CD14-positive monocyte (primary cell): Measurements from ENCODE around the gene SHANK3. TPM values are rescaled to one million over a fixed set of nuclear protein-coding genes. Genes with fewer than 3 reads are reported as not detected.

Experiments
- DNase-seq, 3 donors: peaks; one replicate each; pipeline ENCODE4 v3.0.0-alpha.2; 2011 to 2022
- H2AFZ ChIP-seq: 2 replicates; pipeline ENCODE4 v1.6.0; 2012; ENCODE audit warnings: mild to moderate bottlenecking, low read depth, low read length, inconsistent platforms; ENCODE audit not compliant: insufficient read depth, poor library complexity, severe bottlenecking
- H3K27ac ChIP-seq, 2 donors: 1 replicate in 1 of 2; 2 replicates in 1 of 2; pipeline ENCODE4 v1.5.1; 2012 to 2013; ENCODE audit warnings: low read length in 2 of 2, control low read depth in 1 of 2, inconsistent platforms in 1 of 2, low read depth in 1 of 2, mild to moderate bottlenecking in 1 of 2
- H3K27me3 ChIP-seq, 2 donors: one replicate each; pipeline versions ENCODE4 v1.6.0 to v1.6.1; 2011 to 2013; ENCODE audit warnings: low read length in 2 of 2; ENCODE audit not compliant: control insufficient read depth in 2 of 2, insufficient read depth in 2 of 2
- H3K36me3 ChIP-seq, 2 donors: replicated peaks in 1 of 2; 1 replicate in 1 of 2; 2 replicates in 1 of 2; pipeline versions ENCODE4 v1.5.1 to v1.6.1; 2012 to 2013; ENCODE audit warnings: low read length in 2 of 2, control low read depth in 1 of 2, inconsistent platforms in 1 of 2, mild to moderate bottlenecking in 1 of 2; ENCODE audit not compliant: insufficient read depth in 2 of 2, control insufficient read depth in 1 of 2
- H3K4me1 ChIP-seq, 2 donors: 1 replicate in 1 of 2; 2 replicates in 1 of 2; pipeline versions ENCODE4 v1.5.1 to v1.6.1; 2012 to 2013; ENCODE audit warnings: low read length in 2 of 2, control low read depth in 1 of 2, inconsistent platforms in 1 of 2, mild to moderate bottlenecking in 1 of 2, moderate library complexity in 1 of 2; ENCODE audit not compliant: insufficient read depth in 2 of 2, control insufficient read depth in 1 of 2
- H3K4me2 ChIP-seq: replicated peaks from 2 replicates; pipeline ENCODE3; 2012; ENCODE audit warnings: low read length, moderate library complexity, mild to moderate bottlenecking; ENCODE audit not compliant: poor library complexity, severe bottlenecking; ENCODE audit errors: extremely low read depth
- H3K4me3 ChIP-seq, 3 experiments: fragments of 200-600 bp in 1 of 3; sonication (generic) in 1 of 3; replicated peaks in 1 of 3; 1 replicate in 2 of 3; 2 replicates in 1 of 3; pipeline ENCODE4 v1.5.1; 2011 to 2013; ENCODE audit warnings: low read length in 3 of 3, mild to moderate bottlenecking in 3 of 3, control low read depth in 2 of 3, low read depth in 2 of 3, inconsistent platforms in 1 of 3, moderate library complexity in 1 of 3
- H3K79me2 ChIP-seq: 2 replicates; pipeline ENCODE4 v1.6.0; 2012; ENCODE audit warnings: mild to moderate bottlenecking, control low read depth, inconsistent platforms, low read length, moderate library complexity; ENCODE audit not compliant: insufficient read depth
- H3K9ac ChIP-seq: 2 replicates; pipeline ENCODE4 v1.6.0; 2017; ENCODE audit warnings: low read length, mild to moderate bottlenecking; ENCODE audit not compliant: insufficient read depth, poor library complexity, severe bottlenecking
- H3K9me3 ChIP-seq, 2 donors: replicated peaks in 1 of 2; 1 replicate in 1 of 2; 2 replicates in 1 of 2; pipeline versions ENCODE4 v1.5.1 to v1.6.1; 2012 to 2013; ENCODE audit warnings: low read length in 2 of 2, control low read depth in 1 of 2; ENCODE audit not compliant: control insufficient read depth in 1 of 2, insufficient read depth in 1 of 2
- H4K20me1 ChIP-seq: 2 replicates; pipeline ENCODE4 v1.6.0; 2012; ENCODE audit warnings: mild to moderate bottlenecking, low read length, control low read depth, moderate library complexity; ENCODE audit not compliant: insufficient read depth
- H3K27ac Mint-ChIP-seq, 7 donors: one replicate each; pipeline ENCODE4 v1.8.0; 2020; ENCODE audit warnings: mild to moderate bottlenecking in 7 of 7, mixed read lengths in 7 of 7, moderate library complexity in 6 of 7, inconsistent platforms in 2 of 7
- H3K27me3 Mint-ChIP-seq, 3 donors: one replicate each; pipeline ENCODE4 v1.8.0; 2021 to 2022; ENCODE audit warnings: low read depth in 3 of 3, mild to moderate bottlenecking in 3 of 3, mixed read lengths in 3 of 3, moderate library complexity in 3 of 3, inconsistent platforms in 1 of 3
- H3K36me3 Mint-ChIP-seq, 2 donors: one replicate each; pipeline ENCODE4 v1.8.0; 2020; ENCODE audit warnings: mixed read lengths in 2 of 2, inconsistent platforms in 1 of 2, mild to moderate bottlenecking in 1 of 2
- H3K4me1 Mint-ChIP-seq: one replicate; pipeline ENCODE4 v1.8.0; 2020; ENCODE audit warnings: mild to moderate bottlenecking, mixed read lengths
- H3K4me3 Mint-ChIP-seq, 2 donors: one replicate each; pipeline ENCODE4 v1.8.0; 2020; ENCODE audit warnings: mild to moderate bottlenecking in 2 of 2, mixed read lengths in 2 of 2, moderate library complexity in 1 of 2
- H3K9me3 Mint-ChIP-seq, 7 donors: one replicate each; pipeline ENCODE4 v1.8.0; 2020 to 2022; ENCODE audit warnings: mixed read lengths in 7 of 7, mild to moderate bottlenecking in 6 of 7, moderate library complexity in 6 of 7, inconsistent platforms in 2 of 7
- CTCF ChIP-seq: fragments of 200-600 bp; IDR thresholded peaks from one replicate; pipeline ENCODE4 v1.8.0; 2022; ENCODE audit warnings: antibody characterized with exemption, mild to moderate bottlenecking
- WGBS: methylation state at CpG from one replicate; pipeline ENCODE4 v1.1.5; 2013; ENCODE audit warnings: missing lambda C conversion rate; ENCODE audit not compliant: insufficient coverage; 5-methylcytosine and 5-hydroxymethylcytosine counted together
- intact Hi-C, 2 donors: fragments of 100-400 bp; cut with micrococcal nuclease; formaldehyde crosslinking; loops; one replicate each; pipeline versions ENCODE4 v1.15.0 to v1.15.1; 2023
- polyA plus RNA-seq, 3 donors: library from polyadenylated mRNA; depleted of rRNA in 1 of 3; unstranded in 2 of 3; stranded (reverse) in 1 of 3; fragments of 300-500 nt in 2 of 3; fragments of >200 nt in 1 of 3; fragmentation: Illumina TruSeq in 2 of 3; gene quantifications; 1 replicate in 2 of 3; 2 replicates in 1 of 3; pipeline ENCODE4 v1.2.3, GENCODE V29; 2012 to 2021

Gene SHANK3
- polyA plus RNA-seq, 3 donors, result not detected

- peaks cover 0 to 3% (median 0%) of the 10 kb centered on the region in 7 donors for H3K9me3 Mint-ChIP-seq
These were observed 37.6 kb downstream of the SHANK3 start for GRCh38 chr22:50710221-50710620.

GRCh38 chr22:50710886-50711285 is 38.3 kb downstream of the SHANK3 start:
- Mint-ChIP-seq H3K4me3 (no peak overlapping the region), H3K27me3 (peaks cover 0 to 3% (median 0%) of the 10 kb centered on the region in 3 donors), H3K4me1 (no peaks in the 10 kb centered on the region), H3K27ac (no peak overlapping the region), H3K9me3 (peaks cover 0 to 3% (median 0%) of the 10 kb centered on the region in 7 donors), H3K36me3 (no peaks in the 10 kb centered on the region)
- Histone ChIP-seq H3K27me3 (no peaks in the 10 kb centered on the region), H3K79me2 (no peaks in the 10 kb centered on the region), H3K9me3 (no peaks in the 10 kb centered on the region), H3K36me3 (no peaks in the 10 kb centered on the region), H3K4me2 (no peak overlapping the region), H3K4me3 (no peak overlapping the region), H3K9ac (no peak overlapping the region), H3K4me1 (no peaks in the 10 kb centered on the region), H2AFZ (no peak overlapping the region), H4K20me1 (no peaks in the 10 kb centered on the region), H3K27ac (no peak overlapping the region)
- intact Hi-C loops, result no loop called here
- no peak for DNase-seq
- no peak for TF ChIP-seq CTCF
- WGBS, result 98% methylated on average over 38 of the region's 38 CpGs

More at GRCh38 chr22:50710221-50710620, 37.6 kb downstream of the SHANK3 start:
- H3K27me3 ChIP-seq, result no peaks in the 10 kb centered on the region
- no peak for DNase-seq
- no peak overlapping the region for H2AFZ ChIP-seq
- intact Hi-C loops, result no loop called here
- H3K4me2 ChIP-seq, result no peak overlapping the region
- no peaks in the 10 kb centered on the region for H3K36me3 Mint-ChIP-seq
- H3K4me1 Mint-ChIP-seq, result no peaks in the 10 kb centered on the region
- no peaks in the 10 kb centered on the region for H3K36me3 ChIP-seq
- H3K27me3 Mint-ChIP-seq, result peaks cover 0 to 2% (median 0%) of the 10 kb centered on the region in 3 donors
- TF ChIP-seq CTCF, result no peak
- no peak overlapping the region for H3K4me3 Mint-ChIP-seq
- H3K27ac Mint-ChIP-seq, result no peak overlapping the region
- H3K9me3 ChIP-seq, result no peaks in the 10 kb centered on the region
- H3K79me2 ChIP-seq, result no peaks in the 10 kb centered on the region
- WGBS, result 86% methylated on average over 5 of the region's 6 CpGs
- H3K4me3 ChIP-seq, result no peak overlapping the region
- H3K4me1 ChIP-seq, result no peaks in the 10 kb centered on the region
- H3K27ac ChIP-seq, result no peak overlapping the region
- H3K9ac ChIP-seq, result no peak overlapping the region
- no peaks in the 10 kb centered on the region for H4K20me1 ChIP-seq
